ENCODE data around the gene NCAN. TPM values are rescaled to one million over a fixed set of nuclear protein-coding genes. Genes with fewer than 3 reads are reported as not detected.

Gene NCAN
- total and polyA plus RNA-seq, 2 of the 4 experiments (the other 2 are of a cell fraction) = not detected

- DNase-seq = no peak
- Histone ChIP-seq H2BK20ac (ENCODE audit: low read depth, low read length) (no peak overlapping the region), H3K9me3 (ENCODE audit: control insufficient read depth, insufficient read depth, low read length) (no peaks in the 10 kb centered on the region), H3K4me3 (ENCODE audit: insufficient read depth, low read depth, low read length) (no peak overlapping the region), H3K9ac (ENCODE audit: low read depth, low read length) (no peak overlapping the region), H3K4me2 (ENCODE audit: low read depth, low read length) (no peak overlapping the region), H2AK5ac (ENCODE audit: low read depth, low read length) (no peak overlapping the region), H4K8ac (ENCODE audit: low read depth in 2 of 2, low read length in 2 of 2) (no peak overlapping the region), H3K9me1 (ENCODE audit: insufficient read depth, low read length) (0 out of 2 replicates have a peak, but pooled peaks cover 5% of the 10 kb centered on the region), H3K18ac (ENCODE audit: low read depth, low read length) (no peak overlapping the region), H2BK120ac (ENCODE audit: low read depth, low read length) (no peak overlapping the region), H3K4me1 (ENCODE audit: control insufficient read depth, insufficient read depth, low read length) (peaks cover 3% of the 10 kb centered on the region; the same call in 1 of the 2 replicates), H4K20me1 (ENCODE audit: insufficient read depth, low read length) (no peaks in the 10 kb centered on the region), H2BK5ac (ENCODE audit: low read depth, low read length, poor library complexity, severe bottlenecking) (no peak overlapping the region), H2BK15ac (ENCODE audit: low read depth, low read length) (no peak overlapping the region), H2AFZ (replicated peaks; ENCODE audit: low read length, poor library complexity) (no peak overlapping the region), H3K36me3 (ENCODE audit: control insufficient read depth, insufficient read depth, low read length) (peaks cover 18% of the 10 kb centered on the region), H3K4ac (ENCODE audit: low read depth, low read length) (no peak overlapping the region), H3K27ac (ENCODE audit: insufficient read depth, low read length) (no peak overlapping the region), H3K56ac (ENCODE audit: extremely low read depth, insufficient read depth, low read length) (no peak overlapping the region), H3K79me1 (ENCODE audit: low read depth in 1 of 2, low read length in 2 of 2) (peaks cover 5 to 19% of the 10 kb centered on the region in 2 experiments), H2AK9ac (replicated peaks; ENCODE audit: low read depth, low read length, poor library complexity) (no peak overlapping the region), H4K91ac (ENCODE audit: insufficient read depth, low read depth, low read length) (no peak overlapping the region), H3K23ac (ENCODE audit: low read depth, low read length) (no peak overlapping the region), H3K27me3 (ENCODE audit: control insufficient read depth, insufficient read depth, low read length) (peaks cover 10% of the 10 kb centered on the region; the same call in 1 of the 2 replicates), H4K5ac (ENCODE audit: low read depth, low read length) (no peak overlapping the region), H3K14ac (replicated peaks; ENCODE audit: low read depth, low read length) (no peak overlapping the region)
- in situ Hi-C loops (cut with MboI; ENCODE audit: low sequenced_read_pairs) = no loop called here
- dilution Hi-C loops (cut with HindIII; ENCODE audit: low sequenced_read_pairs, unreplicated experiment) = no loop called here
- ChIA-PET POLR2A (ENCODE audit: unreplicated experiment) (interaction anchor here (0.6 to 0.9 kb wide), 2 partner anchors 13 to 16 kb away, joined by 7 to 26 read pairs; partner anchors contain the start of gene BORCS8), CTCF (no interaction called here)
- no peak for ATAC-seq (ENCODE audit: low read depth)
- no peak for TF ChIP-seq MXI1 (IDR thresholded peaks at IDR 0.05; ENCODE audit: borderline replicate concordance, low read depth, low read length)
- no peak for TF ChIP-seq RAD21 (IDR thresholded peaks at IDR 0.05; ENCODE audit: low read length)
- no peak for TF ChIP-seq MAZ (IDR thresholded peaks at IDR 0.05; ENCODE audit: borderline replicate concordance, low read depth, low read length)
- no peak for TF ChIP-seq USF2 (IDR thresholded peaks at IDR 0.05; ENCODE audit: low read depth, low read length)
- intact Hi-C loops (cut with micrococcal nuclease) = no loop called here
- no TSS peak for BruUV-seq (replicated peaks)
- WGBS, 2 experiments (ENCODE audit: extremely low coverage in 2 of 2, insufficient read length in 1 of 2) = 72% methylated on average over 6 of the region's 13 CpGs; no CpG with 5 or more reads in 1 of the 2 experiments
Observed at GRCh38 chr19:19204181-19204580, 7.6 kb upstream of the NCAN start.
